Kidney (tissue), 14 donors: Measurements from ENCODE around the gene POLR2A. TPM values are rescaled to one million over a fixed set of nuclear protein-coding genes. Genes with fewer than 3 reads are reported as not detected.

ENCODE experiments used
- DNase-seq, 5 donors: peaks; one replicate each; pipeline ENCODE4 v3.0.0-alpha.2; 2013 to 2020
- FAIRE-seq: peaks from 2 replicates; lab custom pipeline; 2012; peaks lifted over from hg19 to GRCh38; lab: Jason Lieb, UNC
- H3K27ac ChIP-seq, 2 donors: one replicate each; pipeline ENCODE4 v1.7.0; 2013; ENCODE audit warnings: low read depth in 2 of 2, low read length in 2 of 2, inconsistent platforms in 1 of 2
- H3K27me3 ChIP-seq: one replicate; pipeline ENCODE4 v1.7.1; 2013; ENCODE audit warnings: low read length, inconsistent platforms; ENCODE audit not compliant: control insufficient read depth, insufficient read depth
- H3K36me3 ChIP-seq, 3 donors: one replicate each; pipeline versions ENCODE4 v1.7.0 to v1.7.1; 2013; ENCODE audit warnings: low read length in 3 of 3, control low read depth in 1 of 3, inconsistent platforms in 1 of 3; ENCODE audit not compliant: insufficient read depth in 3 of 3, control insufficient read depth in 2 of 3
- H3K4me1 ChIP-seq, 3 donors: one replicate each; pipeline versions ENCODE4 v1.7.0 to v1.7.1; 2013; ENCODE audit warnings: low read length in 3 of 3, inconsistent platforms in 1 of 3, low read depth in 1 of 3; ENCODE audit not compliant: control insufficient read depth in 2 of 3, insufficient read depth in 2 of 3
- H3K4me3 ChIP-seq, 3 donors: one replicate each; pipeline versions ENCODE4 v1.7.0 to v1.8.1; 2013; ENCODE audit warnings: low read length in 3 of 3, control low read depth in 1 of 3, inconsistent platforms in 1 of 3
- H3K9ac ChIP-seq, 3 donors: one replicate each; pipeline versions ENCODE4 v1.7.0 to v1.7.1; 2013; ENCODE audit warnings: low read length in 3 of 3, control low read depth in 1 of 3, inconsistent platforms in 1 of 3
- H3K9me3 ChIP-seq, 3 donors: one replicate each; pipeline versions ENCODE4 v1.7.0 to v1.7.1; 2013; ENCODE audit warnings: low read length in 3 of 3, control low read depth in 1 of 3, inconsistent platforms in 1 of 3; ENCODE audit not compliant: control insufficient read depth in 2 of 3, insufficient read depth in 1 of 3
- CTCF ChIP-seq: IDR thresholded peaks from 3 replicates; pipeline ENCODE4 v1.5.1; 2012; ENCODE audit warnings: mild to moderate bottlenecking, moderate library complexity, borderline replicate concordance; ENCODE audit not compliant: insufficient read depth; ENCODE audit errors: extremely low read depth
- intact Hi-C: fragments of 100-400 bp; cut with DNase I; formaldehyde crosslinking; loops from one replicate; pipeline ENCODE4 v1.11.1; 2022
- polyA plus RNA-seq: library from polyadenylated mRNA; stranded (reverse); fragments of 350-450 nt; fragmentation: Illumina TruSeq; extraction: RNeasy Lipid Tissue Mini Kit (QIAGEN cat#74804); gene quantifications from one replicate; pipeline ENCODE4 v1.2.3, GENCODE V29; 2014; ENCODE audit warnings: low read depth, low replicate concordance; ENCODE audit not compliant: insufficient read depth
- total RNA-seq: library from RNA; stranded (reverse); fragmentation: NEBNext Ultra II Directional; extraction: Animal tissue kit (Norgen Biotek cat#: 25700); gene quantifications from one replicate; pipeline ENCODE4 v1.2.1, GENCODE V29; 2021
- donor health status: control.
- donor health status: control.
- donor health status: control.
- donor health status: control.
- donor health status: control.
- donor health status: DM: yes; HTN: yes; CAD: no.
- donor health status: Normal renal cell carcinoma (clear cell type).

Gene POLR2A
- total and polyA plus RNA-seq, 2 donors from 2014 or later: 18.6 to 133 TPM

- FAIRE-seq: no peak
- Histone ChIP-seq H3K9ac (no peak overlapping the region), H3K4me1 (peaks cover 0 to 9% (median 3%) of the 10 kb centered on the region in 3 donors), H3K36me3 (no peaks in the 10 kb centered on the region), H3K4me3 (no peak overlapping the region), H3K27me3 (no peaks in the 10 kb centered on the region), H3K27ac (no peak overlapping the region), H3K9me3 (peaks cover 0 to 7% (median 0%) of the 10 kb centered on the region in 3 donors)
- intact Hi-C loops: no loop called here
- no peak for TF ChIP-seq CTCF
- peak in 1 of 5 donors; percentile 34 for DNase-seq
These were observed 57.0 kb downstream of the POLR2A start for GRCh38 chr17:7541074-7541621.

- Histone ChIP-seq H3K4me3 (no peak overlapping the region), H3K36me3 (no peaks in the 10 kb centered on the region), H3K27me3 (no peaks in the 10 kb centered on the region), H3K27ac (no peak overlapping the region), H3K4me1 (peaks cover 0 to 12% (median 10%) of the 10 kb centered on the region in 3 donors), H3K9me3 (no peaks in the 10 kb centered on the region), H3K9ac (no peak overlapping the region)
- intact Hi-C loops: no loop called here
- FAIRE-seq (peak; percentile 41), DNase-seq (no peak)
- TF ChIP-seq CTCF: no peak
These were observed 60.7 kb downstream of the POLR2A start for GRCh38 chr17:7544911-7545310.

GRCh38 chr17:7548585-7549400 is 64.6 kb downstream of the POLR2A start, which contains the start of gene TNFSF12:
Gene TNFSF12 (plus strand): TSS chr17:7549058. CDS start chr17:7549154, 96 bp downstream.
- peak; percentile 56 to 91 (median 61) for DNase-seq

More at GRCh38 chr17:7548585-7549400, 64.6 kb downstream of the POLR2A start, which contains the start of gene TNFSF12:
- Histone ChIP-seq H3K9me3 (no peaks in the 10 kb centered on the region), H3K4me1 (peaks cover 0 to 17% (median 13%) of the 10 kb centered on the region in 3 donors), H3K27me3 (no peaks in the 10 kb centered on the region), H3K27ac (peak within 1 kb of the TSS; percentile 88 to 93), H3K36me3 (no peaks in the 10 kb centered on the region), H3K9ac (peak within 1 kb of the TSS; percentile 42 to 95 (median 73)), H3K4me3 (peak within 1 kb of the TSS; percentile 61 to 92 (median 70))
- intact Hi-C loops: no loop called here
- no peak for FAIRE-seq
- TF ChIP-seq CTCF: peak; percentile 11

Other genes starting within 250 kb of the POLR2A start
Only the 30 nearest of the 40 such genes appear.
- gene SLC2A4, start 202.6 kb upstream of the POLR2A start, total RNA-seq: 4.2 TPM
- gene SLC2A4, start 202.6 kb upstream of the POLR2A start, polyA plus RNA-seq: 2.8 TPM
- gene YBX2, start 189.7 kb upstream of the POLR2A start, total RNA-seq: 1.3 TPM
- 3.3 TPM for gene YBX2, start 189.7 kb upstream of the POLR2A start, polyA plus RNA-seq
- 306 TPM for gene EIF5A, start 176.7 kb upstream of the POLR2A start, total RNA-seq
- gene EIF5A, start 176.7 kb upstream of the POLR2A start, polyA plus RNA-seq: 434 TPM
- 67.0 TPM for gene GPS2, start 169.0 kb upstream of the POLR2A start, total RNA-seq
- gene GPS2, start 169.0 kb upstream of the POLR2A start, polyA plus RNA-seq: 101 TPM
- 44.7 TPM for gene NEURL4, start 155.0 kb upstream of the POLR2A start, total RNA-seq
- 21.2 TPM for gene NEURL4, start 155.0 kb upstream of the POLR2A start, polyA plus RNA-seq
- 26.0 TPM for gene ACAP1, start 147.8 kb upstream of the POLR2A start, total RNA-seq
- 9.9 TPM for gene ACAP1, start 147.8 kb upstream of the POLR2A start, polyA plus RNA-seq
- 14.4 TPM for gene KCTD11, start 132.2 kb upstream of the POLR2A start, total RNA-seq
- gene KCTD11, start 132.2 kb upstream of the POLR2A start, polyA plus RNA-seq: 7.2 TPM
- gene TMEM95, start 129.2 kb upstream of the POLR2A start, total RNA-seq: not detected
- not detected for gene TMEM95, start 129.2 kb upstream of the POLR2A start, polyA plus RNA-seq
- gene TNK1, start 103.3 kb upstream of the POLR2A start, total RNA-seq: 9.3 TPM
- 7.6 TPM for gene TNK1, start 103.3 kb upstream of the POLR2A start, polyA plus RNA-seq
- gene PLSCR3, start 89.8 kb upstream of the POLR2A start, total RNA-seq: 35.0 TPM
- 26.4 TPM for gene PLSCR3, start 89.8 kb upstream of the POLR2A start, polyA plus RNA-seq
- 55.8 TPM for gene TMEM256, start 80.3 kb upstream of the POLR2A start, total RNA-seq
- gene TMEM256, start 80.3 kb upstream of the POLR2A start, polyA plus RNA-seq: 389 TPM
- 23.4 TPM for gene NLGN2, start 76.5 kb upstream of the POLR2A start, total RNA-seq
- gene NLGN2, start 76.5 kb upstream of the POLR2A start, polyA plus RNA-seq: 7.3 TPM
- not detected for gene SPEM1, start 64.0 kb upstream of the POLR2A start, total RNA-seq
- not detected for gene SPEM1, start 64.0 kb upstream of the POLR2A start, polyA plus RNA-seq
- gene SPEM2, start 58.8 kb upstream of the POLR2A start, total RNA-seq: not detected
- not detected for gene SPEM2, start 58.8 kb upstream of the POLR2A start, polyA plus RNA-seq
- gene SPEM3, start 55.5 kb upstream of the POLR2A start, total RNA-seq: not detected
- gene SPEM3, start 55.5 kb upstream of the POLR2A start, polyA plus RNA-seq: not detected
- 10.0 TPM for gene TMEM102, start 48.9 kb upstream of the POLR2A start, total RNA-seq
- 10.0 TPM for gene TMEM102, start 48.9 kb upstream of the POLR2A start, polyA plus RNA-seq
- 1.4 TPM for gene FGF11, start 44.9 kb upstream of the POLR2A start, total RNA-seq
- 7.7 TPM for gene FGF11, start 44.9 kb upstream of the POLR2A start, polyA plus RNA-seq
- 11.9 TPM for gene CHRNB1, start 39.3 kb upstream of the POLR2A start, total RNA-seq
- gene CHRNB1, start 39.3 kb upstream of the POLR2A start, polyA plus RNA-seq: 19.3 TPM
- 64.8 TPM for gene ZBTB4, start 4.7 kb upstream of the POLR2A start, total RNA-seq
- gene ZBTB4, start 4.7 kb upstream of the POLR2A start, polyA plus RNA-seq: 23.2 TPM
- gene SLC35G6, start 2.9 kb upstream of the POLR2A start, total RNA-seq: not detected
- gene SLC35G6, start 2.9 kb upstream of the POLR2A start, polyA plus RNA-seq: not detected
- 48.0 TPM for gene TNFSF12, start 64.7 kb downstream of the POLR2A start, total RNA-seq
- 61.8 TPM for gene TNFSF12, start 64.7 kb downstream of the POLR2A start, polyA plus RNA-seq
- 99.2 TPM for gene TNFSF13, start 74.4 kb downstream of the POLR2A start, total RNA-seq
- gene TNFSF13, start 74.4 kb downstream of the POLR2A start, polyA plus RNA-seq: 68.6 TPM
- 43.5 TPM for gene SENP3, start 77.6 kb downstream of the POLR2A start, total RNA-seq
- gene SENP3, start 77.6 kb downstream of the POLR2A start, polyA plus RNA-seq: 50.3 TPM
- 92.6 TPM for gene CD68, start 95.3 kb downstream of the POLR2A start, total RNA-seq
- 38.3 TPM for gene CD68, start 95.3 kb downstream of the POLR2A start, polyA plus RNA-seq
- 54.2 TPM for gene MPDU1, start 99.5 kb downstream of the POLR2A start, total RNA-seq
- 145 TPM for gene MPDU1, start 99.5 kb downstream of the POLR2A start, polyA plus RNA-seq
- gene SOX15, start 105.7 kb downstream of the POLR2A start, total RNA-seq: 0.88 TPM
- 0.80 TPM for gene SOX15, start 105.7 kb downstream of the POLR2A start, polyA plus RNA-seq
- 29.3 TPM for gene FXR2, start 130.5 kb downstream of the POLR2A start, total RNA-seq
- gene FXR2, start 130.5 kb downstream of the POLR2A start, polyA plus RNA-seq: 59.2 TPM
- 74.7 TPM for gene SAT2, start 143.5 kb downstream of the POLR2A start, total RNA-seq
- gene SAT2, start 143.5 kb downstream of the POLR2A start, polyA plus RNA-seq: 430 TPM
- gene SHBG, start 145.8 kb downstream of the POLR2A start, total RNA-seq: 0.57 TPM
- gene SHBG, start 145.8 kb downstream of the POLR2A start, polyA plus RNA-seq: 4.6 TPM
- 7.6 TPM for gene ATP1B2, start 166.6 kb downstream of the POLR2A start, total RNA-seq
- gene ATP1B2, start 166.6 kb downstream of the POLR2A start, polyA plus RNA-seq: 12.8 TPM